Retinal pigment epithelial cell (primary cell): Measurements from ENCODE around the gene PFKFB2.

Experiments used
- DNase-seq: peaks from one replicate; pipeline ENCODE4 v3.0.0-alpha.2; 2010; ENCODE audit warnings: low read depth
- H3K4me3 ChIP-seq: 2 replicates; pipeline ENCODE4 v1.5.1; 2011; ENCODE audit warnings: mild to moderate bottlenecking, low read length, control low read depth, moderate library complexity
- CTCF ChIP-seq: conservative IDR thresholded peaks from 2 replicates; pipeline ENCODE4 v1.5.1; 2011; ENCODE audit warnings: low read depth, low read length, control low read depth, inconsistent platforms

Gene PFKFB2

GRCh38 chr1:207089627-207090355, 36.7 kb downstream of the PFKFB2 start:
- no peak overlapping the region for H3K4me3 ChIP-seq
- TF ChIP-seq CTCF, result no peak
- DNase-seq, result no peak

- DNase-seq, result no peak
- no peak for TF ChIP-seq CTCF
- H3K4me3 ChIP-seq, result no peak overlapping the region
These were observed 38.3 kb downstream of the PFKFB2 start for GRCh38 chr1:207091200-207091908.

GRCh38 chr1:207093944-207094343, 40.9 kb downstream of the PFKFB2 start:
- no peak overlapping the region for H3K4me3 ChIP-seq
- DNase-seq, result no peak
- TF ChIP-seq CTCF, result no peak

GRCh38 chr1:207097871-207098324, 44.8 kb downstream of the PFKFB2 start:
- no peak for DNase-seq
- no peak for TF ChIP-seq CTCF
- no peak overlapping the region for H3K4me3 ChIP-seq

- H3K4me3 ChIP-seq, result no peak overlapping the region
- DNase-seq, result no peak
- TF ChIP-seq CTCF, result no peak
These were observed 48.6 kb downstream of the PFKFB2 start for GRCh38 chr1:207101720-207102119.

GRCh38 chr1:207102146-207102545, 49.1 kb downstream of the PFKFB2 start:
- DNase-seq, result no peak
- H3K4me3 ChIP-seq, result no peak overlapping the region
- no peak for TF ChIP-seq CTCF

- no peak overlapping the region for H3K4me3 ChIP-seq
- no peak for TF ChIP-seq CTCF
- DNase-seq, result no peak
These were observed 49.6 kb downstream of the PFKFB2 start for GRCh38 chr1:207102659-207103058.
